OCI-M2 (cell line): ENCODE measurements around the gene SCAP.

Source experiments
- DNase-seq: peaks from one replicate; lab custom pipeline; 2025; ENCODE audit not compliant: unreplicated experiment; lab: John Stamatoyannopoulos, UW

SCAP gene

DNA sequence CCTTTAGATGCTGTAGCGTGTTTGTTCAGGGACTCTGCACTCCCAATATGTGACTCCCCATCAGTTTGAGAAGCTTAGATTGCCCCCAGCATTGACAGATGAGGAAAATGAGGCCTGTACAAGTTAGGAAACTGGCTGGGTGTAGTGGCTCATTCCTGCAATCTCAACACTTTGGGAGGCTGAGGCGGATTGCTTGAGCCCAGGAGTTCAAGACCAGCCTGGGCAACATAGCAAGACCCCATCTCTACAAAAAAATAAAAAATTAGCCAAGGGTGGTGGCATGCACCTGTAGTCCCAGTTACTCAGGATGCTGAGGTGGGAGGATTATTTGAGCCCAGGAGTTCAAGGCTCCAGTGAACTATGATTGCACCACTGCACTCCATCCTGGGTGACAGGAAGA lies 108.9 kb downstream of the SCAP start:
- DNase-seq: no peak

DNA sequence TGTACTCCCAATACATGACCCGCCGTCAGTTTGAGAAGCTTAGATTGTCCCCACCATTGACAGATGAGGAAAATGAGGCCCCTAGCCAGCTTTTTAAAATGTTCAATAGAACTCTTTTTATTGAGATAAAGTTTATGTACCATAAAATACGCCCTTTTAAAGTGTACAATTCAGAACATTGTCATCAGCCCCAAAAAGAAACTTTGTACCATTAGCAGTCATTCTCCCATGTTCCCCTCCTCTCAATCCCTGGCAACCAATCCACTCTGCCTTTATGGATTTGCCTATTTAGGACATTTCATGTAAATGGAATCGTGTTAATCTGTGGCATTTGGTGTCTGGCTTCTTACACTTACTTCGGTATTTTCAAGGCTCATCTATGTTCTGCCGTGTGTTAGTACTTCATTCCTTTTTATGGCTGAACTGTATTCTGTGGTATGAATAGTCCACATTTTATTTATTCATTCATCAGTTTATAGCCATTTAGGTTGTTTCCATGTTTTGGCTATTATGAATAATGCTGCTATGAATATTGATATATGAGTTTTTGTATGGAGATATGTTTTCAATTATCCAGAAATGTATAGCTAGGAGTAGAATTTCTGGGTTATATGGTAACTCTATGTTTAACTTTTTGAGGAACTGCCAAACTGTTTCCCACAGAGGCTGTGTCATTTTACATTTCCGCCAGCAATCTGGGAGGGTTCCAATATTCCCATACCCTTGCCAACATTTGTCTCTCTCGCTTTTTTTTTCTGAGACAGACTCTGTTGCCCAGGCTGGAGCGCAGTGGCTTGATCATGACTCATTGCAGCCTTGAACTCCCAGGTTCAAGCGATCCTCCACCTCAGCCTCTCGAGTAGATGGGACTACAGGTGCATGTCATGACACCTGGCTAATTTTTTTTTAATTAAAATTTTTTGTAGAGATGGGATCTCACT lies 110.3 kb downstream of the SCAP start:
- DNase-seq: no peak
